Measurements from ENCODE around the gene IL19. TPM values are rescaled to one million over a fixed set of nuclear protein-coding genes. Genes with fewer than 3 reads are reported as not detected.

The IL19 gene
- total and polyA plus RNA-seq, 4 donors, result not detected

DNA sequence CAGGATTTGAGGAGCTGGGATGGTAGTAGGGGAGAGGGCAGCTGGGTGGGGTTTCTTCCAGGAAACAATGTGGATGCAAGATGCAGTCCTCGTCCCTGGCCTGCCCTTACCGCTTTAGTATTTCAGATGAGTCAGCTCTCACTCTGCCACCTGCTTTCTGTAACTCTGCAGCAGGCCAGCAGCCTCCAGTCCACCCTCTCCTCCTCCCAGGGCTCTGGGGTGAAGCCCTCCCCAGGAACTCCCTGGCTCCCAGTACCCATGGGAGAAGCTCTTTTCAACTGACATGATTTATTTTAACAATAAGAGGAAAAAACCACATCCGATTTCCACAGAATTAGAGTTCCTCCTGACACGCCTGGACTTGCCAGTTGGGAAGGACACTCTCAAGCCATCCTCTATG lies 55.8 kb downstream of the IL19 start:
- no peak for DNase-seq (ENCODE audit: low spot score)
- 70% methylated on average over 4 of the region's 4 CpGs for WGBS
- Histone ChIP-seq H3K36me3 (ENCODE audit: control insufficient read depth in 4 of 4, insufficient read depth in 3 of 4, low read depth in 1 of 4, low read length in 3 of 4) (no peaks in the 10 kb centered on the region), H3K4me1 (ENCODE audit: control insufficient read depth in 4 of 4, insufficient read depth in 4 of 4, low read length in 3 of 4) (peaks cover 0 to 2% (median 0%) of the 10 kb centered on the region in 4 donors), H3K9me3 (ENCODE audit: control insufficient read depth in 4 of 4, low read length in 3 of 4) (no peaks in the 10 kb centered on the region), H3K9ac (ENCODE audit: low read depth in 1 of 2, low read length in 2 of 2) (no peak overlapping the region), H3K4me3 (ENCODE audit: low read depth in 1 of 3, low read length in 3 of 3) (no peak overlapping the region), H3K27me3 (ENCODE audit: control insufficient read depth in 4 of 4, insufficient read depth in 4 of 4, low read length in 3 of 4) (peaks cover 0 to 2% (median 0%) of the 10 kb centered on the region in 4 donors), H3K27ac (ENCODE audit: low read depth in 1 of 2, low read length in 2 of 2) (no peak overlapping the region)
- TF ChIP-seq SP1 (IDR thresholded peaks at IDR 0.05) (no peak), GABPA (IDR thresholded peaks at IDR 0.05 in 1 of 2, conservative IDR thresholded peaks at IDR 0.05 in 1 of 2) (no peak), RAD21 (IDR thresholded peaks at IDR 0.05) (no peak), FOXA1 (IDR thresholded peaks at IDR 0.05) (no peak), RXRA (IDR thresholded peaks at IDR 0.05) (no peak), REST (IDR thresholded peaks at IDR 0.05) (no peak), HNF4G (IDR thresholded peaks at IDR 0.05) (no peak), HNF4A (conservative IDR thresholded peaks at IDR 0.05) (no peak), YY1 (IDR thresholded peaks at IDR 0.05) (no peak), FOXA2 (IDR thresholded peaks at IDR 0.05) (no peak), EGR1 (IDR thresholded peaks at IDR 0.05; ENCODE audit: low read depth in 2 of 2) (no peak), JUND (IDR thresholded peaks at IDR 0.05) (no peak), NR2F2 (IDR thresholded peaks at IDR 0.05) (no peak)
- TF ChIP-seq, protein P1, sequence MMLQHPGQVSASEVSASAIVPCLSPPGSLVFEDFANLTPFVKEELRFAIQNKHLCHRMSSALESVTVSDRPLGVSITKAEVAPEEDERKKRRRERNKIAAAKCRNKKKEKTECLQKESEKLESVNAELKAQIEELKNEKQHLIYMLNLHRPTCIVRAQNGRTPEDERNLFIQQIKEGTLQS (IDR thresholded peaks at IDR 0.05), result no peak
- TF ChIP-seq, protein P2, sequence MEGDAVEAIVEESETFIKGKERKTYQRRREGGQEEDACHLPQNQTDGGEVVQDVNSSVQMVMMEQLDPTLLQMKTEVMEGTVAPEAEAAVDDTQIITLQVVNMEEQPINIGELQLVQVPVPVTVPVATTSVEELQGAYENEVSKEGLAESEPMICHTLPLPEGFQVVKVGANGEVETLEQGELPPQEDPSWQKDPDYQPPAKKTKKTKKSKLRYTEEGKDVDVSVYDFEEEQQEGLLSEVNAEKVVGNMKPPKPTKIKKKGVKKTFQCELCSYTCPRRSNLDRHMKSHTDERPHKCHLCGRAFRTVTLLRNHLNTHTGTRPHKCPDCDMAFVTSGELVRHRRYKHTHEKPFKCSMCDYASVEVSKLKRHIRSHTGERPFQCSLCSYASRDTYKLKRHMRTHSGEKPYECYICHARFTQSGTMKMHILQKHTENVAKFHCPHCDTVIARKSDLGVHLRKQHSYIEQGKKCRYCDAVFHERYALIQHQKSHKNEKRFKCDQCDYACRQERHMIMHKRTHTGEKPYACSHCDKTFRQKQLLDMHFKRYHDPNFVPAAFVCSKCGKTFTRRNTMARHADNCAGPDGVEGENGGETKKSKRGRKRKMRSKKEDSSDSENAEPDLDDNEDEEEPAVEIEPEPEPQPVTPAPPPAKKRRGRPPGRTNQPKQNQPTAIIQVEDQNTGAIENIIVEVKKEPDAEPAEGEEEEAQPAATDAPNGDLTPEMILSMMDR (IDR thresholded peaks at IDR 0.05; ENCODE audit: low read depth, low read length, missing input control), result no peak

- H3K9ac ChIP-seq (ENCODE audit: low read depth in 1 of 2, low read length in 2 of 2), result no peak overlapping the region
These were observed 57.5 kb downstream of the IL19 start for GRCh38 chr1:206828061-206828460.

More at GRCh38 chr1:206828061-206828460, 57.5 kb downstream of the IL19 start:
- no peak overlapping the region for H3K4me3 ChIP-seq (ENCODE audit: low read depth in 1 of 3, low read length in 3 of 3)
- peaks cover 0 to 2% (median 0%) of the 10 kb centered on the region in 4 donors for H3K27me3 ChIP-seq (ENCODE audit: control insufficient read depth in 4 of 4, insufficient read depth in 4 of 4, low read length in 3 of 4)
- no peak for DNase-seq (ENCODE audit: low spot score)
- H3K36me3 ChIP-seq (ENCODE audit: control insufficient read depth in 4 of 4, insufficient read depth in 3 of 4, low read depth in 1 of 4, low read length in 3 of 4), result no peaks in the 10 kb centered on the region
- no peaks in the 10 kb centered on the region for H3K9me3 ChIP-seq (ENCODE audit: control insufficient read depth in 4 of 4, low read length in 3 of 4)
- WGBS, result 93% methylated on average over 1 of the region's 1 CpG
- TF ChIP-seq YY1 (IDR thresholded peaks at IDR 0.05), result no peak
- TF ChIP-seq GABPA (IDR thresholded peaks at IDR 0.05 in 1 of 2, conservative IDR thresholded peaks at IDR 0.05 in 1 of 2), result no peak
- no peak for TF ChIP-seq JUND (IDR thresholded peaks at IDR 0.05)
- TF ChIP-seq HNF4A (conservative IDR thresholded peaks at IDR 0.05), result no peak
- TF ChIP-seq FOXA1 (IDR thresholded peaks at IDR 0.05), result no peak
- no peak for TF ChIP-seq EGR1 (IDR thresholded peaks at IDR 0.05; ENCODE audit: low read depth in 2 of 2)
- TF ChIP-seq NR2F2 (IDR thresholded peaks at IDR 0.05), result no peak
- no peak for TF ChIP-seq RXRA (IDR thresholded peaks at IDR 0.05)
- TF ChIP-seq, protein P2 (IDR thresholded peaks at IDR 0.05; ENCODE audit: low read depth, low read length, missing input control), result no peak
- H3K4me1 ChIP-seq (ENCODE audit: control insufficient read depth in 4 of 4, insufficient read depth in 4 of 4, low read length in 3 of 4), result peaks cover 0 to 2% (median 0%) of the 10 kb centered on the region in 4 donors
- no peak overlapping the region for H3K27ac ChIP-seq (ENCODE audit: low read depth in 1 of 2, low read length in 2 of 2)

Data from liver (tissue), 9 donors.